CD14-positive monocyte (primary cell): Measurements from ENCODE around the gene TMEM200B. TPM values are rescaled to one million over a fixed set of nuclear protein-coding genes. Genes with fewer than 3 reads are reported as not detected.

Experiments used
- DNase-seq, 3 donors: peaks; one replicate each; pipeline ENCODE4 v3.0.0-alpha.2; 2011 to 2022
- H2AFZ ChIP-seq: 2 replicates; pipeline ENCODE4 v1.6.0; 2012; ENCODE audit warnings: mild to moderate bottlenecking, low read depth, low read length, inconsistent platforms; ENCODE audit not compliant: insufficient read depth, poor library complexity, severe bottlenecking
- H3K27ac ChIP-seq, 2 donors: 1 replicate in 1 of 2; 2 replicates in 1 of 2; pipeline ENCODE4 v1.5.1; 2012 to 2013; ENCODE audit warnings: low read length in 2 of 2, control low read depth in 1 of 2, inconsistent platforms in 1 of 2, low read depth in 1 of 2, mild to moderate bottlenecking in 1 of 2
- H3K27me3 ChIP-seq, 2 donors: one replicate each; pipeline versions ENCODE4 v1.6.0 to v1.6.1; 2011 to 2013; ENCODE audit warnings: low read length in 2 of 2; ENCODE audit not compliant: control insufficient read depth in 2 of 2, insufficient read depth in 2 of 2
- H3K36me3 ChIP-seq, 2 donors: replicated peaks in 1 of 2; 1 replicate in 1 of 2; 2 replicates in 1 of 2; pipeline versions ENCODE4 v1.5.1 to v1.6.1; 2012 to 2013; ENCODE audit warnings: low read length in 2 of 2, control low read depth in 1 of 2, inconsistent platforms in 1 of 2, mild to moderate bottlenecking in 1 of 2; ENCODE audit not compliant: insufficient read depth in 2 of 2, control insufficient read depth in 1 of 2
- H3K4me1 ChIP-seq, 2 donors: 1 replicate in 1 of 2; 2 replicates in 1 of 2; pipeline versions ENCODE4 v1.5.1 to v1.6.1; 2012 to 2013; ENCODE audit warnings: low read length in 2 of 2, control low read depth in 1 of 2, inconsistent platforms in 1 of 2, mild to moderate bottlenecking in 1 of 2, moderate library complexity in 1 of 2; ENCODE audit not compliant: insufficient read depth in 2 of 2, control insufficient read depth in 1 of 2
- H3K4me2 ChIP-seq: replicated peaks from 2 replicates; pipeline ENCODE3; 2012; ENCODE audit warnings: low read length, moderate library complexity, mild to moderate bottlenecking; ENCODE audit not compliant: poor library complexity, severe bottlenecking; ENCODE audit errors: extremely low read depth
- H3K4me3 ChIP-seq, 3 experiments: fragments of 200-600 bp in 1 of 3; sonication (generic) in 1 of 3; replicated peaks in 1 of 3; 1 replicate in 2 of 3; 2 replicates in 1 of 3; pipeline ENCODE4 v1.5.1; 2011 to 2013; ENCODE audit warnings: low read length in 3 of 3, mild to moderate bottlenecking in 3 of 3, control low read depth in 2 of 3, low read depth in 2 of 3, inconsistent platforms in 1 of 3, moderate library complexity in 1 of 3
- H3K79me2 ChIP-seq: 2 replicates; pipeline ENCODE4 v1.6.0; 2012; ENCODE audit warnings: mild to moderate bottlenecking, control low read depth, inconsistent platforms, low read length, moderate library complexity; ENCODE audit not compliant: insufficient read depth
- H3K9ac ChIP-seq: 2 replicates; pipeline ENCODE4 v1.6.0; 2017; ENCODE audit warnings: low read length, mild to moderate bottlenecking; ENCODE audit not compliant: insufficient read depth, poor library complexity, severe bottlenecking
- H3K9me3 ChIP-seq, 2 donors: replicated peaks in 1 of 2; 1 replicate in 1 of 2; 2 replicates in 1 of 2; pipeline versions ENCODE4 v1.5.1 to v1.6.1; 2012 to 2013; ENCODE audit warnings: low read length in 2 of 2, control low read depth in 1 of 2; ENCODE audit not compliant: control insufficient read depth in 1 of 2, insufficient read depth in 1 of 2
- H4K20me1 ChIP-seq: 2 replicates; pipeline ENCODE4 v1.6.0; 2012; ENCODE audit warnings: mild to moderate bottlenecking, low read length, control low read depth, moderate library complexity; ENCODE audit not compliant: insufficient read depth
- H3K27ac Mint-ChIP-seq, 7 donors: one replicate each; pipeline ENCODE4 v1.8.0; 2020; ENCODE audit warnings: mild to moderate bottlenecking in 7 of 7, mixed read lengths in 7 of 7, moderate library complexity in 6 of 7, inconsistent platforms in 2 of 7
- H3K27me3 Mint-ChIP-seq, 3 donors: one replicate each; pipeline ENCODE4 v1.8.0; 2021 to 2022; ENCODE audit warnings: low read depth in 3 of 3, mild to moderate bottlenecking in 3 of 3, mixed read lengths in 3 of 3, moderate library complexity in 3 of 3, inconsistent platforms in 1 of 3
- H3K36me3 Mint-ChIP-seq, 2 donors: one replicate each; pipeline ENCODE4 v1.8.0; 2020; ENCODE audit warnings: mixed read lengths in 2 of 2, inconsistent platforms in 1 of 2, mild to moderate bottlenecking in 1 of 2
- H3K4me1 Mint-ChIP-seq: one replicate; pipeline ENCODE4 v1.8.0; 2020; ENCODE audit warnings: mild to moderate bottlenecking, mixed read lengths
- H3K4me3 Mint-ChIP-seq, 2 donors: one replicate each; pipeline ENCODE4 v1.8.0; 2020; ENCODE audit warnings: mild to moderate bottlenecking in 2 of 2, mixed read lengths in 2 of 2, moderate library complexity in 1 of 2
- H3K9me3 Mint-ChIP-seq, 7 donors: one replicate each; pipeline ENCODE4 v1.8.0; 2020 to 2022; ENCODE audit warnings: mixed read lengths in 7 of 7, mild to moderate bottlenecking in 6 of 7, moderate library complexity in 6 of 7, inconsistent platforms in 2 of 7
- CTCF ChIP-seq: fragments of 200-600 bp; IDR thresholded peaks from one replicate; pipeline ENCODE4 v1.8.0; 2022; ENCODE audit warnings: antibody characterized with exemption, mild to moderate bottlenecking
- WGBS: methylation state at CpG from one replicate; pipeline ENCODE4 v1.1.5; 2013; ENCODE audit warnings: missing lambda C conversion rate; ENCODE audit not compliant: insufficient coverage; 5-methylcytosine and 5-hydroxymethylcytosine counted together
- intact Hi-C, 2 donors: fragments of 100-400 bp; cut with micrococcal nuclease; formaldehyde crosslinking; loops; one replicate each; pipeline versions ENCODE4 v1.15.0 to v1.15.1; 2023
- polyA plus RNA-seq, 3 donors: library from polyadenylated mRNA; depleted of rRNA in 1 of 3; unstranded in 2 of 3; stranded (reverse) in 1 of 3; fragments of 300-500 nt in 2 of 3; fragments of >200 nt in 1 of 3; fragmentation: Illumina TruSeq in 2 of 3; gene quantifications; 1 replicate in 2 of 3; 2 replicates in 1 of 3; pipeline ENCODE4 v1.2.3, GENCODE V29; 2012 to 2021

Gene TMEM200B
- polyA plus RNA-seq, 3 donors = not detected

- no peak overlapping the region for H3K9ac ChIP-seq
- Mint-ChIP-seq H3K27me3 (no peaks in the 10 kb centered on the region), H3K36me3 (peaks cover 39 to 52% of the 10 kb centered on the region in 2 donors), H3K9me3 (peaks cover 0 to 3% (median 0%) of the 10 kb centered on the region in 7 donors), H3K4me3 (no peak overlapping the region), H3K4me1 (no peaks in the 10 kb centered on the region), H3K27ac (no peak overlapping the region)
- DNase-seq = no peak
- no peaks in the 10 kb centered on the region for H3K4me1 ChIP-seq
- intact Hi-C loops = no loop called here
- H3K4me2 ChIP-seq = no peak overlapping the region
- H3K4me3 ChIP-seq = no peak overlapping the region
- no peaks in the 10 kb centered on the region for H3K9me3 ChIP-seq
- H2AFZ ChIP-seq = no peak overlapping the region
- peaks cover 18 to 56% of the 10 kb centered on the region in 2 donors for H3K36me3 ChIP-seq
- no peaks in the 10 kb centered on the region for H4K20me1 ChIP-seq
- H3K79me2 ChIP-seq = no peaks in the 10 kb centered on the region
- H3K27me3 ChIP-seq = no peaks in the 10 kb centered on the region
- no peak overlapping the region for H3K27ac ChIP-seq
- no peak for TF ChIP-seq CTCF
Measured at GRCh38 chr1:29090937-29091618, 32.6 kb downstream of the TMEM200B start.

GRCh38 chr1:29084196-29084521 is 39.5 kb downstream of the TMEM200B start:
- H3K4me3 Mint-ChIP-seq = no peak overlapping the region
- no peaks in the 10 kb centered on the region for H3K27me3 ChIP-seq
- H3K27ac Mint-ChIP-seq = no peak overlapping the region
- H2AFZ ChIP-seq = no peak overlapping the region
- no peak overlapping the region for H3K9ac ChIP-seq
- no peak for DNase-seq
- no peaks in the 10 kb centered on the region for H3K79me2 ChIP-seq
- H4K20me1 ChIP-seq = no peaks in the 10 kb centered on the region
- no peak overlapping the region for H3K4me2 ChIP-seq
- no peaks in the 10 kb centered on the region for H3K9me3 Mint-ChIP-seq
- no peaks in the 10 kb centered on the region for H3K4me1 Mint-ChIP-seq
- H3K27ac ChIP-seq = no peak overlapping the region
- WGBS = 100% methylated on average over 1 of the region's 2 CpGs
- no peaks in the 10 kb centered on the region for H3K9me3 ChIP-seq
- peaks cover 16 to 39% of the 10 kb centered on the region in 2 donors for H3K36me3 Mint-ChIP-seq
- H3K27me3 Mint-ChIP-seq = no peaks in the 10 kb centered on the region
- no peak overlapping the region for H3K4me3 ChIP-seq
- no peaks in the 10 kb centered on the region for H3K4me1 ChIP-seq
- intact Hi-C loops = no loop called here
- H3K36me3 ChIP-seq = peaks cover 4 to 32% of the 10 kb centered on the region in 2 donors
- TF ChIP-seq CTCF = no peak
